Neuronal stem cell (in vitro differentiated cells): Measurements from ENCODE around the gene MYL10.

Experiments used
- DNase-seq: peaks from one replicate; pipeline ENCODE4 v3.0.0-alpha.2; 2013; ENCODE audit warnings: low spot score
- H2AFZ ChIP-seq: one replicate; pipeline ENCODE4 v1.6.1; 2013; ENCODE audit warnings: mild to moderate bottlenecking, low read length, inconsistent platforms
- H2AK5ac ChIP-seq: 2 replicates; pipeline ENCODE4 v1.6.1; 2013; ENCODE audit warnings: low read depth, mild to moderate bottlenecking, inconsistent platforms, low read length, moderate library complexity, mixed read lengths
- H2BK120ac ChIP-seq: 2 replicates; pipeline ENCODE4 v1.6.1; 2013; ENCODE audit warnings: low read depth, mild to moderate bottlenecking, inconsistent platforms, low read length, moderate library complexity, mixed read lengths
- H2BK12ac ChIP-seq: one replicate; pipeline ENCODE4 v1.6.1; 2013; ENCODE audit warnings: low read length, inconsistent platforms
- H2BK15ac ChIP-seq: 2 replicates; pipeline ENCODE4 v1.6.1; 2013; ENCODE audit warnings: mild to moderate bottlenecking, low read length, inconsistent platforms, mixed read lengths
- H2BK5ac ChIP-seq: one replicate; pipeline ENCODE4 v1.6.1; 2013; ENCODE audit warnings: inconsistent platforms, mild to moderate bottlenecking, low read length, moderate library complexity
- H3K14ac ChIP-seq: one replicate; pipeline ENCODE4 v1.6.1; 2013; ENCODE audit warnings: low read length, inconsistent platforms
- H3K18ac ChIP-seq: 2 replicates; pipeline ENCODE4 v1.6.1; 2013; ENCODE audit warnings: low read length, inconsistent platforms
- H3K23ac ChIP-seq: 2 replicates; pipeline ENCODE4 v1.6.1; 2013; ENCODE audit warnings: low read depth, mild to moderate bottlenecking, mixed read lengths, low read length, inconsistent platforms; ENCODE audit not compliant: poor library complexity
- H3K27ac ChIP-seq: replicated peaks from 3 replicates; pipeline ENCODE4 v1.5.1; 2013; ENCODE audit warnings: low read length, inconsistent platforms
- H3K27me3 ChIP-seq, 3 experiments: 2 replicates each; pipeline ENCODE4 v1.6.1; 2013; ENCODE audit warnings: low read length in 3 of 3, mild to moderate bottlenecking in 2 of 3, inconsistent platforms in 1 of 3, low read depth in 1 of 3, mixed read lengths in 1 of 3, moderate library complexity in 1 of 3; ENCODE audit not compliant: control insufficient read depth in 3 of 3, insufficient read depth in 3 of 3
- H3K36me3 ChIP-seq, 2 donors: replicated peaks in 1 of 2; 2 replicates each; pipeline ENCODE4 v1.6.1; 2013; ENCODE audit warnings: low read length in 2 of 2; ENCODE audit not compliant: control insufficient read depth in 2 of 2, insufficient read depth in 2 of 2
- H3K4ac ChIP-seq: 2 replicates; pipeline ENCODE4 v1.6.1; 2013; ENCODE audit warnings: inconsistent platforms, mild to moderate bottlenecking, low read length, moderate library complexity
- H3K4me1 ChIP-seq, 2 donors: 1 replicate in 1 of 2; 2 replicates in 1 of 2; pipeline ENCODE4 v1.6.1; 2013; ENCODE audit warnings: low read length in 2 of 2, low read depth in 1 of 2; ENCODE audit not compliant: control insufficient read depth in 2 of 2, insufficient read depth in 1 of 2
- H3K4me2 ChIP-seq: one replicate; pipeline ENCODE4 v1.6.1; 2013; ENCODE audit warnings: mild to moderate bottlenecking, low read length, inconsistent platforms; ENCODE audit not compliant: insufficient read depth, poor library complexity, severe bottlenecking
- H3K4me3 ChIP-seq, 2 donors: 2 replicates each; pipeline ENCODE4 v1.5.1; 2013; ENCODE audit warnings: low read length in 2 of 2, mild to moderate bottlenecking in 2 of 2, inconsistent platforms in 1 of 2, moderate library complexity in 1 of 2
- H3K79me1 ChIP-seq: one replicate; pipeline ENCODE4 v1.6.1; 2013; ENCODE audit warnings: low read depth, mild to moderate bottlenecking, inconsistent platforms, low read length, moderate library complexity
- H3K9ac ChIP-seq: one replicate; pipeline ENCODE4 v1.6.1; 2013; ENCODE audit warnings: mild to moderate bottlenecking, low read depth, low read length, inconsistent platforms; ENCODE audit not compliant: poor library complexity
- H3K9me3 ChIP-seq, 2 donors: replicated peaks in 1 of 2; 2 replicates each; pipeline versions ENCODE3 to v1.6.1; 2013; ENCODE audit warnings: low read length in 2 of 2, mild to moderate bottlenecking in 2 of 2, inconsistent platforms in 1 of 2, low read depth in 1 of 2, mixed read lengths in 1 of 2, moderate library complexity in 1 of 2; ENCODE audit not compliant: control insufficient read depth in 2 of 2, insufficient read depth in 1 of 2
- H4K8ac ChIP-seq: one replicate; pipeline ENCODE4 v1.6.1; 2013; ENCODE audit warnings: low read depth, mild to moderate bottlenecking, inconsistent platforms, low read length, moderate library complexity
- H4K91ac ChIP-seq: one replicate; pipeline ENCODE4 v1.6.1; 2013; ENCODE audit warnings: low read length, low read depth, mild to moderate bottlenecking, inconsistent platforms; ENCODE audit not compliant: poor library complexity
- WGBS, 2 donors: extraction: QIAGEN DNeasy Blood & Tissue Kit; methylation state at CpG; one replicate each; pipeline ENCODE4 v1.1.7; 2013; ENCODE audit warnings: missing lambda C conversion rate in 2 of 2, mixed read lengths in 1 of 2; ENCODE audit not compliant: insufficient read length in 2 of 2, insufficient replicate concordance in 1 of 2; ENCODE audit errors: extremely low coverage in 2 of 2; 5-methylcytosine and 5-hydroxymethylcytosine counted together

The MYL10 gene

GRCh38 chr7:101664893-101665471 lies 35.9 kb upstream of the MYL10 start:
- Histone ChIP-seq H3K23ac (no peak overlapping the region), H3K27me3 (no peaks in the 10 kb centered on the region), H3K79me1 (no peaks in the 10 kb centered on the region), H2BK15ac (no peak overlapping the region), H3K4ac (no peak overlapping the region), H4K91ac (no peak overlapping the region), H2BK120ac (no peak overlapping the region), H3K27ac (no peak overlapping the region), H2AK5ac (no peak overlapping the region), H3K4me2 (no peak overlapping the region), H2BK5ac (no peak overlapping the region), H2BK12ac (no peak overlapping the region), H4K8ac (no peak overlapping the region), H3K18ac (peak overlapping the region; percentile 16), H3K9ac (no peak overlapping the region), H3K4me1 (peaks cover 0 to 8% of the 10 kb centered on the region in 2 donors), H3K36me3 (no peaks in the 10 kb centered on the region), H3K9me3 (peaks cover 0 to 1% of the 10 kb centered on the region in 2 donors), H3K14ac (peak overlapping the region; percentile 59), H3K4me3 (no peak overlapping the region), H2AFZ (peak overlapping the region; percentile 77)
- no CpG with 5 or more reads among the region's 10 CpGs for WGBS, 2 donors
- no peak for DNase-seq

- Histone ChIP-seq H3K4me1 (peaks cover 0 to 8% of the 10 kb centered on the region in 2 donors), H2AFZ (peak overlapping the region; percentile 77), H2BK120ac (no peak overlapping the region), H4K8ac (no peak overlapping the region), H3K14ac (no peak overlapping the region), H3K36me3 (no peaks in the 10 kb centered on the region), H2BK5ac (no peak overlapping the region), H2BK15ac (no peak overlapping the region), H3K9me3 (peaks cover 0 to 1% of the 10 kb centered on the region in 2 donors), H2AK5ac (no peak overlapping the region), H3K27me3 (no peaks in the 10 kb centered on the region), H3K9ac (no peak overlapping the region), H3K27ac (no peak overlapping the region), H3K18ac (no peak overlapping the region), H2BK12ac (no peak overlapping the region), H3K4ac (no peak overlapping the region), H3K23ac (no peak overlapping the region), H3K4me2 (no peak overlapping the region), H3K4me3 (no peak overlapping the region), H3K79me1 (no peaks in the 10 kb centered on the region), H4K91ac (no peak overlapping the region)
- no peak for DNase-seq
- WGBS, 2 donors = no CpG with 5 or more reads among the region's 9 CpGs
Observed at GRCh38 chr7:101664436-101664835, 35.3 kb upstream of the MYL10 start.

GRCh38 chr7:101663747-101664146 lies 34.7 kb upstream of the MYL10 start:
- Histone ChIP-seq H3K23ac (no peak overlapping the region), H3K4me2 (no peak overlapping the region), H2AFZ (no peak overlapping the region), H3K27me3 (no peaks in the 10 kb centered on the region), H3K36me3 (no peaks in the 10 kb centered on the region), H3K4me1 (peaks cover 0 to 8% of the 10 kb centered on the region in 2 donors), H3K4me3 (no peak overlapping the region), H3K9ac (no peak overlapping the region), H3K18ac (no peak overlapping the region), H3K27ac (no peak overlapping the region), H2AK5ac (no peak overlapping the region), H3K9me3 (peaks cover 0 to 1% of the 10 kb centered on the region in 2 donors), H2BK120ac (no peak overlapping the region), H4K8ac (no peak overlapping the region), H2BK5ac (no peak overlapping the region), H4K91ac (no peak overlapping the region), H3K4ac (no peak overlapping the region), H2BK12ac (no peak overlapping the region), H3K79me1 (no peaks in the 10 kb centered on the region), H2BK15ac (no peak overlapping the region), H3K14ac (no peak overlapping the region)
- no peak for DNase-seq
- WGBS, 2 donors = no CpG with 5 or more reads among the region's 6 CpGs

- H3K36me3 ChIP-seq = no peaks in the 10 kb centered on the region
- no peaks in the 10 kb centered on the region for H3K27me3 ChIP-seq
Observed at GRCh38 chr7:101662447-101662998, 33.4 kb upstream of the MYL10 start.

More at GRCh38 chr7:101662447-101662998, 33.4 kb upstream of the MYL10 start:
- Histone ChIP-seq H2AK5ac (no peak overlapping the region), H2BK5ac (no peak overlapping the region), H4K91ac (no peak overlapping the region), H3K9ac (no peak overlapping the region), H3K23ac (no peak overlapping the region), H3K79me1 (no peaks in the 10 kb centered on the region), H3K9me3 (peaks cover 0 to 1% of the 10 kb centered on the region in 2 donors), H3K18ac (no peak overlapping the region), H3K27ac (no peak overlapping the region), H2BK15ac (no peak overlapping the region), H3K4me2 (no peak overlapping the region), H3K4me1 (peaks cover 0 to 8% of the 10 kb centered on the region in 2 donors), H2AFZ (no peak overlapping the region), H2BK12ac (no peak overlapping the region), H4K8ac (no peak overlapping the region), H2BK120ac (no peak overlapping the region), H3K4me3 (no peak overlapping the region), H3K14ac (no peak overlapping the region), H3K4ac (no peak overlapping the region)
- DNase-seq = no peak
- no CpG with 5 or more reads among the region's 9 CpGs for WGBS, 2 donors
